ENCODE results near the gene RARRES2. TPM values are rescaled to one million over a fixed set of nuclear protein-coding genes. Genes with fewer than 3 reads are reported as not detected.

Gene RARRES2
- total RNA-seq, result 100 to 1,000 TPM in 2 of 4 donors, 10 to 100 TPM in 2; 84.2 to 124 (median 102) TPM

DNA sequence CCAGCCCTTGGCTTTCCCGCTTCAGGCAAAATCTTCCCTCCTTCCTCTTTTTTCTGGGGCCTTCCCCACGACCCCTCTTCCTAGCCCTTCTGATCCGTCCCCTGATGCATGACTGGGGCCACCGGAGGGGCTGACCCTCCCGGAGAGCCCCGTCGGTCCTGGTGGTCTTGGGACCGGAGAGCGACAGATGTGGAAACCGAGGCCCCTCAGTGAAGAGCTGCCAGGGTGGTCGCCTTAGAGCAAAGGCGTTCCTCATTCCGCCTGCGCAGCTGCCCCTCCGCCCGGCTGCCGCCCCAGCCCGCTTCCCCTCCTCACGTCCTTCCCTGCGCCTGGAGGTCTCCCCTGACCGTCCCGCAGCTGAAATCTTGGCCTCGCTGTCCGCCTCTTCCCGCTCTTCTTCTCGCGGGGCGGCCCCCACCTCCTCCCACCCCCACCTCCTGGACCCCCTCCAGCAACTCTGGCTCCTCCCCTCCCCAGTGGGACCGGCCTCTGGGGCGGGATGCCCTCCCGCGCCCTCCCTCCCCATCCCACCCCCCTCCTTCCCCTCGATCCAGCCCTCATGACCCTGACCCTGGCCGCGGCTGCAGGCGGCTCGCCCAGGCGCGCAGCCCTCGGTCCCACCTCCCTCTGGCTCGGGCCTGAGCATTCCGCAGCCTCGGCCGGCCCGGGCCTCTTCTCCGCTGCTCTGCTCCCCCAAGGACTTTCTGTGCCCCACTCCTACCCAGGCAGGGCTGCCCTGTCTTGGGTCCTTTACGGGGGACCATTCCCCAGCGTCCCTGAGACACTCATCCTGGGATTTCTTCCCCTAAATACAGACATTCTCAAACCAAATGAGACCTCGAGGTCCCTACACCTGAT lies at the start of gene RARRES2:
Gene RARRES2, minus strand, starts transcription at position 367 of the 858 bp plus-strand sequence. CDS start 1,020 bp downstream, outside the sequence.
- WGBS, 2 donors (ENCODE audit: low coverage in 1 of 2), result 11% methylated on average over 37 of the region's 49 CpGs; no CpG with 5 or more reads in 1 of the 2 donors
- TF ChIP-seq POLR2AphosphoS5 (IDR thresholded peaks at IDR 0.05) (peak in 1 of 3 donors; percentile 10), EP300 (IDR thresholded peaks at IDR 0.05; ENCODE audit: low read depth) (no peak)
- Histone ChIP-seq H3K36me3 (no peaks in the 10 kb centered on the region), H3K4me3 (peak within 1 kb of the TSS; percentile 43 to 61 (median 47)), H3K4me1 (peaks cover 10 to 46% (median 38%) of the 10 kb centered on the region in 4 donors), H3K27ac (peak within 1 kb of the TSS; percentile 84 to 94 (median 86)), H3K9me3 (no peaks in the 10 kb centered on the region), H3K27me3 (peaks cover 11% of the 10 kb centered on the region)
- intact Hi-C loops (cut with DNase I; ENCODE audit: low total_unique reads), result no loop called here
- in situ Hi-C loops (cut with MboI; ENCODE audit: low pct_ligation_motif_present in 1 of 4, low pct_unique_long_range_greater_than_20kb in 1 of 4, low sequenced_read_pairs in 3 of 4), result no loop called here
- peak; percentile 53 for DNase-seq

GRCh38 chr7:150390205-150390604 lies 48.8 kb upstream of the RARRES2 start:
- no peak overlapping the region for H3K27ac ChIP-seq
- no peaks in the 10 kb centered on the region for H3K27me3 ChIP-seq
- H3K4me3 ChIP-seq, result no peak overlapping the region
- WGBS, 2 donors (ENCODE audit: low coverage in 1 of 2), result 95% methylated on average over 7 of the region's 7 CpGs; no CpG with 5 or more reads in 1 of the 2 donors
- no peak for TF ChIP-seq EP300 (IDR thresholded peaks at IDR 0.05; ENCODE audit: low read depth)
- no peak for TF ChIP-seq POLR2AphosphoS5 (IDR thresholded peaks at IDR 0.05)
- TF ChIP-seq POLR2A (IDR thresholded peaks at IDR 0.05), result no peak
- TF ChIP-seq, protein P1, sequence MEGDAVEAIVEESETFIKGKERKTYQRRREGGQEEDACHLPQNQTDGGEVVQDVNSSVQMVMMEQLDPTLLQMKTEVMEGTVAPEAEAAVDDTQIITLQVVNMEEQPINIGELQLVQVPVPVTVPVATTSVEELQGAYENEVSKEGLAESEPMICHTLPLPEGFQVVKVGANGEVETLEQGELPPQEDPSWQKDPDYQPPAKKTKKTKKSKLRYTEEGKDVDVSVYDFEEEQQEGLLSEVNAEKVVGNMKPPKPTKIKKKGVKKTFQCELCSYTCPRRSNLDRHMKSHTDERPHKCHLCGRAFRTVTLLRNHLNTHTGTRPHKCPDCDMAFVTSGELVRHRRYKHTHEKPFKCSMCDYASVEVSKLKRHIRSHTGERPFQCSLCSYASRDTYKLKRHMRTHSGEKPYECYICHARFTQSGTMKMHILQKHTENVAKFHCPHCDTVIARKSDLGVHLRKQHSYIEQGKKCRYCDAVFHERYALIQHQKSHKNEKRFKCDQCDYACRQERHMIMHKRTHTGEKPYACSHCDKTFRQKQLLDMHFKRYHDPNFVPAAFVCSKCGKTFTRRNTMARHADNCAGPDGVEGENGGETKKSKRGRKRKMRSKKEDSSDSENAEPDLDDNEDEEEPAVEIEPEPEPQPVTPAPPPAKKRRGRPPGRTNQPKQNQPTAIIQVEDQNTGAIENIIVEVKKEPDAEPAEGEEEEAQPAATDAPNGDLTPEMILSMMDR (IDR thresholded peaks at IDR 0.05), result no peak
- H3K36me3 ChIP-seq, result no peaks in the 10 kb centered on the region
- DNase-seq, result no peak
- intact Hi-C loops (cut with DNase I; ENCODE audit: low total_unique reads), result no loop called here
- in situ Hi-C loops (cut with MboI; ENCODE audit: low pct_ligation_motif_present in 1 of 4, low pct_unique_long_range_greater_than_20kb in 1 of 4, low sequenced_read_pairs in 3 of 4), result no loop called here
- H3K4me1 ChIP-seq, result peaks cover 10 to 51% (median 32%) of the 10 kb centered on the region in 4 donors
- no peaks in the 10 kb centered on the region for H3K9me3 ChIP-seq

DNA sequence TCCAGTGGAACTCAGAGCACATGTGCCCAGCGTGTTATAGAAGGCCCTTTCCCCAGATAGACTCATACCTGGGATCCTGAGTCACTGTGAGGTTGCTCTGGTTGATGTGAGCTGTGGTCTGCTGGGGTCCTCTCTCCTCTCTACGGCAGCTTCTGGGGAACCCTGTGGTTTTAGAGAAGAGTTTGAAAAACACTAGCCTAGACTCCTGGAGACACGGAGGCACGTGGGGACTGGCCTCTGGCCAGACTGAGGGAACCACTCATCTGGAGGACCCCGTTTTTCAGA lies 48.0 kb upstream of the RARRES2 start:
- Histone ChIP-seq H3K27me3 (no peaks in the 10 kb centered on the region), H3K27ac (peak overlapping the region; percentile 35 to 66 (median 46)), H3K9me3 (no peaks in the 10 kb centered on the region), H3K4me1 (peaks cover 15 to 53% (median 39%) of the 10 kb centered on the region in 4 donors), H3K4me3 (no peak overlapping the region), H3K36me3 (no peaks in the 10 kb centered on the region)
- in situ Hi-C loops (cut with MboI; ENCODE audit: low pct_ligation_motif_present in 1 of 4, low pct_unique_long_range_greater_than_20kb in 1 of 4, low sequenced_read_pairs in 3 of 4), result no loop called here
- intact Hi-C loops (cut with DNase I; ENCODE audit: low total_unique reads), result no loop called here
- WGBS, 2 donors (ENCODE audit: low coverage in 1 of 2), result 60% methylated on average over 5 of the region's 5 CpGs; no CpG with 5 or more reads in 1 of the 2 donors
- DNase-seq, result no peak
- TF ChIP-seq, protein P1 (IDR thresholded peaks at IDR 0.05), result no peak
- TF ChIP-seq POLR2AphosphoS5 (IDR thresholded peaks at IDR 0.05) (no peak), EP300 (IDR thresholded peaks at IDR 0.05; ENCODE audit: low read depth) (no peak), POLR2A (IDR thresholded peaks at IDR 0.05) (no peak)

- H3K27ac ChIP-seq, result peak overlapping the region; percentile 35 to 66 (median 46)
- peaks cover 18 to 53% (median 42%) of the 10 kb centered on the region in 4 donors for H3K4me1 ChIP-seq
- no peaks in the 10 kb centered on the region for H3K36me3 ChIP-seq
- DNase-seq, result peak; percentile 80
- H3K27me3 ChIP-seq, result no peaks in the 10 kb centered on the region
- 56% methylated on average over 20 of the region's 20 CpGs; no CpG with 5 or more reads in 1 of the 2 donors for WGBS, 2 donors (ENCODE audit: low coverage in 1 of 2)
- in situ Hi-C loops (cut with MboI; ENCODE audit: low pct_ligation_motif_present in 1 of 4, low pct_unique_long_range_greater_than_20kb in 1 of 4, low sequenced_read_pairs in 3 of 4) (no loop called here), intact Hi-C loops (cut with DNase I; ENCODE audit: low total_unique reads) (no loop called here)
- no peak overlapping the region for H3K4me3 ChIP-seq
- no peaks in the 10 kb centered on the region for H3K9me3 ChIP-seq
- TF ChIP-seq EP300 (IDR thresholded peaks at IDR 0.05; ENCODE audit: low read depth), result no peak
- no peak for TF ChIP-seq POLR2A (IDR thresholded peaks at IDR 0.05)
- TF ChIP-seq, protein P1 (IDR thresholded peaks at IDR 0.05), result peak; percentile 75 to 91 (median 81)
- TF ChIP-seq POLR2AphosphoS5 (IDR thresholded peaks at IDR 0.05), result peak; percentile 30 to 44 (median 41)
Observed at GRCh38 chr7:150388709-150389531, 47.5 kb upstream of the RARRES2 start.
